ENCODE results near the gene NUP98. TPM values are rescaled to one million over a fixed set of nuclear protein-coding genes. Genes with fewer than 3 reads are reported as not detected.

Gene NUP98
- total RNA-seq, 4 donors from 2014 or later = 65.2 to 128 (median 102) TPM

DNA sequence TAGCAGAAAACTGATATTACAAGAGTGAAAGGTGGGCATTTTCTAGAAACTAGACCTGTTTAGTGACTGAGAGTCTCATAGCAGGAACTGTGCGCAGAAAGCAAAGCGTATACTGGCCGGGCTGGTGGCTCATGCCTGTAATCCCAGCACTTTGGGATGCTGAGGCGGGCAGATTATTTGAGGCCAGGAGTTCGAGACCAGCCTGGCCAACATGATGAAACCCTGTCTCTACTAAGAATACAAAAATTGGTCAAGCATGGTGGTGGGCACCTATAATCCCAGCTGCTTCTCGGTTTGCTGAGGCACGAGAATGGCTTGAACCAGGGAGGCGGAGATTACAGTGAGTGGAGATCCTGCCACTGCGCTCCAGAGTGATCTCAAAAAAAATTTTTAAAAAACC is 1.8 kb upstream of the NUP98 start:
- TF ChIP-seq POLR2A (IDR thresholded peaks at IDR 0.05) = no peak
- TF ChIP-seq, protein P1, sequence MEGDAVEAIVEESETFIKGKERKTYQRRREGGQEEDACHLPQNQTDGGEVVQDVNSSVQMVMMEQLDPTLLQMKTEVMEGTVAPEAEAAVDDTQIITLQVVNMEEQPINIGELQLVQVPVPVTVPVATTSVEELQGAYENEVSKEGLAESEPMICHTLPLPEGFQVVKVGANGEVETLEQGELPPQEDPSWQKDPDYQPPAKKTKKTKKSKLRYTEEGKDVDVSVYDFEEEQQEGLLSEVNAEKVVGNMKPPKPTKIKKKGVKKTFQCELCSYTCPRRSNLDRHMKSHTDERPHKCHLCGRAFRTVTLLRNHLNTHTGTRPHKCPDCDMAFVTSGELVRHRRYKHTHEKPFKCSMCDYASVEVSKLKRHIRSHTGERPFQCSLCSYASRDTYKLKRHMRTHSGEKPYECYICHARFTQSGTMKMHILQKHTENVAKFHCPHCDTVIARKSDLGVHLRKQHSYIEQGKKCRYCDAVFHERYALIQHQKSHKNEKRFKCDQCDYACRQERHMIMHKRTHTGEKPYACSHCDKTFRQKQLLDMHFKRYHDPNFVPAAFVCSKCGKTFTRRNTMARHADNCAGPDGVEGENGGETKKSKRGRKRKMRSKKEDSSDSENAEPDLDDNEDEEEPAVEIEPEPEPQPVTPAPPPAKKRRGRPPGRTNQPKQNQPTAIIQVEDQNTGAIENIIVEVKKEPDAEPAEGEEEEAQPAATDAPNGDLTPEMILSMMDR (IDR thresholded peaks at IDR 0.05 in 4 of 5, conservative IDR thresholded peaks at IDR 0.05 in 1 of 5) = no peak
- ATAC-seq = no peak
- no peak overlapping the region for H3K27ac ChIP-seq
- no peak overlapping the region for H3K4me3 ChIP-seq
- peaks cover 0 to 2% of the 10 kb centered on the region in 2 donors for H3K36me3 ChIP-seq
- H3K4me1 ChIP-seq = peaks cover 26 to 29% of the 10 kb centered on the region in 2 donors
- H3K9me3 ChIP-seq = no peaks in the 10 kb centered on the region
- no peaks in the 10 kb centered on the region for H3K27me3 ChIP-seq
- DNase-seq = no peak
- in situ Hi-C loops (cut with MboI; ENCODE audit: low sequenced_read_pairs in 4 of 4) (no loop called here), intact Hi-C loops (cut with DNase I; ENCODE audit: low total_unique reads) (loop anchor here (10.0 kb wide), 1 partner anchor 184 kb away; no protein-coding TSS in a partner anchor)

- Histone ChIP-seq H3K4me3 (peak overlapping the region; percentile 90 to 98 (median 95)), H3K9me3 (no peaks in the 10 kb centered on the region), H3K27me3 (no peaks in the 10 kb centered on the region), H3K27ac (peak overlapping the region; percentile 96 to 100 (median 98)), H3K4me1 (peaks cover 26 to 29% of the 10 kb centered on the region in 2 donors), H3K36me3 (peaks cover 0 to 20% of the 10 kb centered on the region in 2 donors)
- TF ChIP-seq POLR2A (IDR thresholded peaks at IDR 0.05) = no peak
- TF ChIP-seq, protein P1 (IDR thresholded peaks at IDR 0.05 in 4 of 5, conservative IDR thresholded peaks at IDR 0.05 in 1 of 5) = no peak
- ATAC-seq (peak; percentile 51 to 55), DNase-seq (no peak)
- in situ Hi-C loops (cut with MboI; ENCODE audit: low sequenced_read_pairs in 4 of 4) (no loop called here), intact Hi-C loops (cut with DNase I; ENCODE audit: low total_unique reads) (loop anchor here (1.0 to 10.0 kb wide), 4 partner anchors 44 to 182 kb away; no protein-coding TSS in a partner anchor)
These were observed 489 bp downstream of the NUP98 start for GRCh38 chr11:3796801-3797328.

DNA sequence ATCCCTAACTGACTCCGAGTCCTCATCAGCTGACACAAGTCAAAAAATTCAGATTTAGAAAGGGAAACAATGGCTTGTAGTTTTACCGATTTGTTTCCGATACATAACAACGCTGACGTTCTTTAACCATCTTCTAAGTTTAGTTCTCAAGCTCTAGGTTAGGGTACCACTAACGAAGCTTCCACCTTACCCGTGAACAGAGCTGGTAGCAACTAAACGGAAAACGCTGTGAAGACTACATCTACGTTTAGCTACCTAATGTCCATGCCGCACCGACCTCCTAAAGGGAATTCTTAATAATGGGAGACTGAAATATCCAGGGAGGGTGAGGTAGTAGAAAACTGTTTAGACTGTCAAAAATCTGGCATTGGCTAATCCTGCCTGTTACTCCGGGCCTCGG is 1.0 kb downstream of the NUP98 start:
- peaks cover 26 to 29% of the 10 kb centered on the region in 2 donors for H3K4me1 ChIP-seq

GRCh38 chr11:3796002-3796311 is 1.4 kb downstream of the NUP98 start:
- Histone ChIP-seq H3K27me3 (no peaks in the 10 kb centered on the region), H3K27ac (peak overlapping the region; percentile 96 to 100 (median 98)), H3K4me3 (peak overlapping the region; percentile 90 to 98 (median 95)), H3K4me1 (peaks cover 26 to 29% of the 10 kb centered on the region in 2 donors), H3K9me3 (no peaks in the 10 kb centered on the region), H3K36me3 (peaks cover 0 to 22% of the 10 kb centered on the region in 2 donors)
- in situ Hi-C loops (cut with MboI; ENCODE audit: low sequenced_read_pairs in 4 of 4) (no loop called here), intact Hi-C loops (cut with DNase I; ENCODE audit: low total_unique reads) (loop anchor here (1.0 to 10.0 kb wide), 2 partner anchors 83 to 181 kb away; no protein-coding TSS in a partner anchor)
- no peak for DNase-seq
- TF ChIP-seq, protein P1 (IDR thresholded peaks at IDR 0.05 in 4 of 5, conservative IDR thresholded peaks at IDR 0.05 in 1 of 5) = no peak
- no peak for TF ChIP-seq POLR2A (IDR thresholded peaks at IDR 0.05)
- ATAC-seq = no peak

More for the DNA sequence above, 1.0 kb downstream of the NUP98 start:
- no peak for DNase-seq
- TF ChIP-seq, protein P1 (IDR thresholded peaks at IDR 0.05 in 4 of 5, conservative IDR thresholded peaks at IDR 0.05 in 1 of 5) = no peak
- TF ChIP-seq POLR2A (IDR thresholded peaks at IDR 0.05) = no peak
- Histone ChIP-seq H3K4me3 (peak overlapping the region; percentile 90 to 98 (median 95)), H3K27ac (peak overlapping the region; percentile 96 to 100 (median 98)), H3K9me3 (no peaks in the 10 kb centered on the region), H3K27me3 (no peaks in the 10 kb centered on the region), H3K36me3 (peaks cover 0 to 20% of the 10 kb centered on the region in 2 donors)
- in situ Hi-C loops (cut with MboI; ENCODE audit: low sequenced_read_pairs in 4 of 4) (no loop called here), intact Hi-C loops (cut with DNase I; ENCODE audit: low total_unique reads) (loop anchor here (1.0 to 10.0 kb wide), 2 partner anchors 83 to 182 kb away; no protein-coding TSS in a partner anchor)
- no peak for ATAC-seq

Measured in gastrocnemius medialis (tissue), 4 donors.